HL-60 (cell line): ENCODE results near the gene CCDC85C.

Experiments used
- DNase-seq, 2 experiments: peaks; one replicate each; pipeline ENCODE4 v3.0.0-alpha.2; 2010 to 2020; ENCODE audit warnings: low read depth in 1 of 2, low spot score in 1 of 2
- H3K27ac ChIP-seq: fragments of 250-450 bp; sonication (Bioruptor Pico); replicated peaks from 2 replicates; pipeline ENCODE4 v1.5.1; 2020; ENCODE audit warnings: mild to moderate bottlenecking, moderate library complexity
- H3K27me3 ChIP-seq: fragments of 250-450 bp; sonication (Bioruptor Pico); 2 replicates; pipeline ENCODE4 v1.5.1; 2021; ENCODE audit warnings: mild to moderate bottlenecking, moderate library complexity; ENCODE audit not compliant: insufficient read depth, poor library complexity, severe bottlenecking
- H3K4me3 ChIP-seq: replicated peaks from 2 replicates; pipeline ENCODE4 v1.5.1; 2011; ENCODE audit warnings: mild to moderate bottlenecking, control low read depth, low read length; ENCODE audit not compliant: insufficient read depth
- CTCF ChIP-seq: IDR thresholded peaks from one replicate; pipeline ENCODE4 v1.5.1; 2011; ENCODE audit warnings: low read length, control low read depth, inconsistent platforms; ENCODE audit not compliant: insufficient read depth
- GABPA ChIP-seq: IDR thresholded peaks from 2 replicates; pipeline ENCODE4 v1.6.1; 2012; ENCODE audit warnings: low read depth
- POLR2AphosphoS5 ChIP-seq: IDR thresholded peaks from 2 replicates; pipeline ENCODE4 v1.6.1; 2012; ENCODE audit warnings: low read depth
- REST ChIP-seq: IDR thresholded peaks from 2 replicates; pipeline ENCODE4 v1.6.1; 2012; ENCODE audit warnings: low read depth; ENCODE audit not compliant: insufficient replicate concordance
- SPI1 ChIP-seq: IDR thresholded peaks from 2 replicates; pipeline ENCODE4 v1.6.1; 2012; ENCODE audit warnings: low read depth, mild to moderate bottlenecking, borderline replicate concordance

CCDC85C gene

GRCh38 chr14:99576761-99577705, 27.0 kb downstream of the CCDC85C start:
- Histone ChIP-seq H3K27ac (no peak overlapping the region), H3K27me3 (no peaks in the 10 kb centered on the region), H3K4me3 (no peak overlapping the region)
- no peak for DNase-seq
- TF ChIP-seq SPI1 (no peak), REST (no peak), GABPA (no peak), CTCF (no peak), POLR2AphosphoS5 (no peak)

- H3K27ac ChIP-seq, result no peak overlapping the region
- H3K4me3 ChIP-seq, result no peak overlapping the region
- DNase-seq, result no peak
- H3K27me3 ChIP-seq, result no peaks in the 10 kb centered on the region
- TF ChIP-seq GABPA, result no peak
Measured at GRCh38 chr14:99576304-99576703, 27.7 kb downstream of the CCDC85C start.

GRCh38 chr14:99575043-99576023, 28.7 kb downstream of the CCDC85C start:
- Histone ChIP-seq H3K27ac (no peak overlapping the region), H3K27me3 (no peaks in the 10 kb centered on the region), H3K4me3 (no peak overlapping the region)
- TF ChIP-seq POLR2AphosphoS5 (no peak), GABPA (no peak), CTCF (no peak), SPI1 (no peak), REST (no peak)
- no peak for DNase-seq
